Activated CD8-positive, alpha-beta memory T cell treated with anti-CD3 and anti-CD28 coated beads, Interleukin-2, amount 50 U/mL, for 4 hours (primary cell): ENCODE measurements around the gene CHST3.

Experiments
- DNase-seq: peaks from one replicate; pipeline ENCODE4 v3.0.0-alpha.2; 2020

CHST3 gene

DNA sequence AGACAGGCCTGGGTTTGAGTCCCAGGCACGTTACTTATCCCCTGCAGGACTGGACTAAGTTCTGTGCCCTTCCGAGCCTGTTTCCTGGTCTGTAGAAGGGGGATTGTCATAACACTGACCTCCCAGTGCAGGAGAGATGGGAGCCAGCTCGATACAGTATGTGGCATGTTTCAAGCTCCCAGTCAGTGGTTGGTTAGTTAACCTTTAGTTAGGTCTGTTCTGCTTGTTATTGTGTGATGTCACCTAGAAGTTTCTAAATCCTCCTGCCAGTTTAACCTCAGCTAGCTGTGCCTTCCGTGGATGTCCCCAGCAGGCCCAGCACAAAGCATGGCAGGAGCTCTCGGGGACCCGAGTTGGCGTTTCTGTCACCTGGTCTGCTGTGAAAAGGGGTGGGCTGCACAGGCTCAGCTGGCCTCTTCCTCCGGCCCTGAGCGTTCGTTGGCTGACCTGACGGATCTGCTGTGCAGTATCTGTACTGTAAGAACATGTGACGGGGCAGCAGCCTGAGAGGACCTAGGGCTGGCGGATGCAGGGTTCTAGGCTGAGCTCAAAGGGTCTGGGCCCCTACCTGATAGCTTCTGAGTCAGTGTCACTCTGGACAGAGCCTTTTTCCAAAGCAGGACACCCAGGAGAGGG, 71.2 kb downstream of the CHST3 start:
- no peak for DNase-seq

DNA sequence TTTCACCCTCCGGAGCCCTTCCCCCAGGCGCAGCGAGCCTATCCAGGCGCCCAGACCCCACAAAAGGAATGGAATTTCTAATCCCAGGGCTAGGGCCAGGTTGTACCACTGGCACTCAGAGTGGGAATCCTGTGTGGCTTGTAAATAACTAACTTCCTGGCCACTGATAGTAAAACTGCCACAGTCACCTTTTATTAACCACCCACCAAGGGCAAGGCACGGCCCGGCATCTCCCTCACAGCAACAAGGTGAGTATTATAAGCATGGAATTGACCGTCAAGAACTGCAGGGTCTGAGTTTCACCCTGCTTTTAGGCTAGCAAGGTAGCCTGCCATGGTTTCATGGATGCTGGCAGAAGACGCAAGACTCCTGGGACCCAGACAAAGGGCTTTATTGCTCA, 73.1 kb downstream of the CHST3 start:
- no peak for DNase-seq

DNA sequence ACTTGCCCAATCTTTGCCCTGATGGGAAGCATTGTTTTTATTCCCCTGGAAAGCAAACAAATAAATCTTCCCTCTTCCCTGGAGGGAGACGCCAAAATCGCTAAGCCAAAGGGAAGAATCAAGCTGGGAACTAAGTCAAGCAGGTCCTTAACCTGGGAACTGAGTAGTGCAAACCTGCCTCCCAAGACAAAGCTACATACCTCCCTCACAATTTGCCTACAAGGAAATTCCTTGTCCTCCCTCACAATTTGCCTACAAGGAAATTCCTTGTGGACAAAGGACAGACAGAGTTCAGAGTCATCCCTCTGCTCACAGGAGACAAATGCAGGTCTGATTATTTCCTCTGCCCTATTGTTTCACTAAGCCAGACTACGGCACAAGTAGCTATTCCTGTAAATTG, 73.6 kb downstream of the CHST3 start:
- no peak for DNase-seq

DNA sequence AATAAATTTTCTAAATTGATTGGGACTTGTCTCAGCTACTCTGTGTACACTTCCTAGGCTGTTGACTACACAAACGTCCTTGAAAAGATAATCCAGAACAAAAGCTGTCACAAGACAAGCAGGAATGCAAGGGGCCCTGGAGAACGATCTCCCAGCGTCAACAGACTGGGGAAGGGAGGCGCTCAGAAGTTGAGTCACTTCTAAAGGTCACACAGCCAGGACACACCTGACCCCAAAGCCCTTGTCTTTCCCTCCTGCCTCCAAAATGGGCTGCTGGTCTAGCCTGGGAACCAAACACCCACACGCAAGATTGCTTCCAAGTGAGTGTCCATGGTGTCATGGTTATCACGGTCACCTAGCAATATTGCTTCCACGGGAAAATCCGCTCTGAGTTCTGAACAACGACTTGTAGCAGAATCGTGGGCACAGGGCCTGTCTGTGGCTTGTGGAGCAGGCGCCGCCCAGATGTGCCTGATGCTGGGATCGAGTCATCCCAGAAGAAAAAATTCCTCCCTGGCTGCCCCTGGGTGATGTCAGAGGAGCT, 74.3 kb downstream of the CHST3 start:
- DNase-seq = no peak

DNA sequence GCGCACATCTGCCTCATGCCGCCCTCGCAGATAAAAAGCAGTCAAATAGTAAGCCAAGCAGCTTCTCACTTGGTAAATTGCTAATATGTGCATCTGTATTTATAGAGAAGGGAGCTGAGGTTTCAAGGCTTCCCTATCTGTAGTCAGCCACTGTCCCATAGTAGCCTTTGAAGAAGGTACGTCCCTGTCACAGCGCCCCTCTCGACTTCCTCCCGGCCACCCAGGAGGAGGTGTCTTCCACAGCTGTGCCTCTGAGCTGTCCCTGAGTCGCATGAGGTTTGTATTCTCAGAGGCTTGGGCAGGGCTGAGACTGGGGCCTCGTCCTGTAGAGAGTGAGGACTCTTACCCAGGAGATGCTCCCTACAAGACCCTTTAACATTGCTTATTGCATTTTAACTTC, 75.2 kb downstream of the CHST3 start:
- DNase-seq = no peak

DNA sequence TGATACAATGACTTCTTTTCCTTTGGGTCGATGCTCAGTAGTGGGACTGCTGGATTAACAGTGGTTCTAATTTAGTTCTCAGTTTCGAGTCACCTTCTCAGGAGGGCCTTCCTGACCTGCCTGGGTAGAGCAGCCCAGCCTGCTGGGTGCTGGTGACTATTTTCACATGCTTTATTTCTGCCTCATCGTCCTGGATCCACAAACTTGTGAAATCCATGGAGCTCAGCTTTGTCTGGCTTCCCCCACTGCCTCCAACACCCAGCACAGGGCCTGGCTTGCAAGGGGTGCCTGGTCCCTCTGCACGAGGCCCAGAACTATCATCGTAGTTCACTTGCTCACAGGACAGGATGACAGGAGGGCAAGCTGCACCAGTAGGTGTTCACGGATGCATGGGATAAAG, 77.3 kb downstream of the CHST3 start:
- DNase-seq = no peak

DNA sequence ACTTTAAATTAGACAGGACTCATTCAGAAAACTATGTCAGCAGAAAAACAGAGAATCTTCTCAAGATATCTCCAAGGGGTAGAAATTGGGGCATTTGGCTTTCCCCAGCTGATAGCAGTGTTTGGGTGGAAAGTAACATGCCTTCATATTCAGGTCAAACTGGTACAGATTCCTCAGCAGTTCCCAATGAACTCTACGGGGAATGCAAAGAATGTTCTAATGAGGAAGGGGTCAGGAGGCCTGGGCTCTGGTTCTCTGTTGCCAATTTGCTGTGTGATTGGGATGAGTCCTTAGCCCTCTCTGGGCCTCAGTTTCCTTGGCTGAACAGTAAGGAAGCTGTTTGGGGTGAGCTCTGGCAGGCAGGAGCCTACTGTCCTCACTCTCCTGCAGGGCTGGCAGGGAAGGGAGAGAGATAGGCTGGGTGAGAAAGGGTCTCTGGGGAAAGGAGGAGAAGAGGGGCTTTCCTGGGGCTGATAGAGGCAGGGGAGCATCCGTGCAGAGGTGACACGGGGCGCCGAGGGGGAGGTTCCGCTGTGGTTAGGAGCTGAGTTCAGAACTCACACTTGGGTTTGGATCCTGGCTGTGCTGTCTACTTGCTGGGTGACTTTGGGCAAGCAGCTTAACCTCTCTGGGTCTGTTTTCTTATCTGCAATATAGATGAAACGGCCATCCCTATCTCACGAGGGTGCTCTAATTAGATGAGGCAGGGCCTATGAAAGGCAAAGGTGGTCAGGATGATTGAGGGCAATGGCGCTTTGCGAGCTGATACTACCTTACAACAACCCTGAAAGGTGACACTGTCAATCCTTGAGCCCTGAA, 79.0 kb downstream of the CHST3 start:
- DNase-seq = no peak

DNA sequence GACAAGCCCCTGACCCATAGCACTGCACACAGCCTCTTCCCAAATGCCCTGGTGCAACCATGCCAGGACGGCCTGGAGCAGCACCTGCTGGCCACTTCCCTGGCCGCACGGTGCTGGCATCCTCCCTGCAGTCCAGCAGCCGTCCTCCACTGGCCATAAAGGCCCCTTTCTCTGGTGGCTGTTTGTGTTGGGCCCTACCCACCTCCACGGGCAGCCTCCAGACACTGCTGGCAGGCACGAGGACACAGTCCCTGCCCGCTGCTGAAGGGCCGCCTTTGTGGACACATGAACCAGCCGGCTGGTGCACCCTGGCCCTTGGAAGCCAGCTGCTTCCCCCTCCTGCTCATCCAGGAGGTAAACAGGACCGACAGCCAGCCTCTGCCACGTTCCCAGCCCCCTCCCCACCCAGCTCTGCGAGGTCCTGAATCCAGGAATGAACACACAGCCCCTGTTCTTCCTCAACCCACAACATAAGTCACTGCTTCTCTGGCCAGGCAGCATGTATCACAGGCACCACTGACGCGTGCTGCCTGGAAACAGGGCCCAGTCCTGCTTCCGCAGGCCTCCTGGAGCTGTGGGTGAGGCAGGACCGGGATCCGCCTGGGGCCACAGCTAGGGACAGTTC, 80.3 kb downstream of the CHST3 start:
- no peak for DNase-seq

DNA sequence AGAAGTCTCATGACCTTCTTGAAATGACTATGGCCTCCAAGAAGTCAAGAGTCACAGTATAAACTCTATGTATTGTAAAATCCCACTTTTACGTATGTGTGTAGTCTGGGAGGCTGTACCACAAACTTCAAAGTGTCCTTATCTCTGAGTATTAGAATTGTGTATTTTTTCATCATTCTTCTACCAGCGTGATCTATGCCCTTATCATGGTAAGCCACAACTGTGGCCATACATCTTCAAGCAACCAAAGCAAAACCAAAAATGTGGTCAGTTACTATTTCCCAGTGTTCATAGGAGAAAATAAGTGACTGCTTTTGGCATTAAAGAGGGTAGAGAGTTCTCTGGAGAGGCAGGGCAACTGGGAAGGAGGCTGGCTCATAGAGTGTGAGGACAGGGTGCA, 81.4 kb downstream of the CHST3 start:
- no peak for DNase-seq

DNA sequence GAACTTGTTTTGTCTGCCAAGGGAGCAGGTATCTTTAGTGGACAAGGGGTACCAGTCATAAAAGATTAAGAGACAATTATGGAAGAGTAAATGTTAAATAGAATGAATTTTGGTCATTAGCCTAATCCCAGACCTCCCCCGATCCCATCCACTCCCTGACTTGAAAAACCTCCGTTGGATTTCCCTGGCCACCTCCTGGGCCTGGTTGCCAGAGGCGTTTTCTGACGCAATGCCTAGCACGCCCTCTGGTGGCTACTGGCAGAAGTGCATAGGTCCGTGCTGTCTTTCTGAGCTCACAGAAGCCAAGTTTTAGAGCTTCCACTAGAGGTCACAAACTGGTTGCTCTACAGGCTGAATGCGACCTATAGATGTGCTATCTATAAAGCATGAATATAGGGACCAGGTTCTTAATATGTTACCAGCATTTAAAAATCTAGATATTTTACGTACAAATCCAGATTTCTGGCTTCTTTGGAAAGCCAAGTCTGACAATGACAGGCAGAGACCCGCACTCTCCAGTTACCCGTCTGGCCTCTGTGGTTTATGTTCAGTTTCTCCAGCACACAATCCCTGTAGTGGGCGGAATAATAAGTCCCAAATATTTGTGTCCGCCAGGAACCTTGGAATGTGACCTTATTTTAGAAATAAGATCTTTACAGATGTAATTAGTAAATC, 84.4 kb downstream of the CHST3 start:
- DNase-seq = peak; percentile 93

DNA sequence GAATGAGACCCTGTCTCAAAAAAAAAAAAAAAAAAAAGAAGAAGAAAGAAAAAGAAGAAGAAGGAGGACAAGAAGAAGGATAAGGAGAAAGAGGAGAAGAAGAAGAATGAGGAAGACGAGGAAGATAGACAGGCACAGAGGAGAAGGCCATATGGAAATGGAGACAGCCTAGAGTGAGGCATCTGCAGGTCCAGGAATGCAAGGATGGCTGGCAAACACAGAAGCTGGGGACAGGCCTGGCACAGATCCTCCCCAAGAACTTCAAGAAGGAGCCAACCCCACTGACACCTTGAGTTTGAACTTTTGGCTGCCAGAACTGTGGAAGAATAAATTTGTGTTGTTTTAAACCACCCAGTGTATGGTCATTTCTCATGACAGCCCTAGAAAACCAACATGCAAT, 85.3 kb downstream of the CHST3 start:
- no peak for DNase-seq

DNA sequence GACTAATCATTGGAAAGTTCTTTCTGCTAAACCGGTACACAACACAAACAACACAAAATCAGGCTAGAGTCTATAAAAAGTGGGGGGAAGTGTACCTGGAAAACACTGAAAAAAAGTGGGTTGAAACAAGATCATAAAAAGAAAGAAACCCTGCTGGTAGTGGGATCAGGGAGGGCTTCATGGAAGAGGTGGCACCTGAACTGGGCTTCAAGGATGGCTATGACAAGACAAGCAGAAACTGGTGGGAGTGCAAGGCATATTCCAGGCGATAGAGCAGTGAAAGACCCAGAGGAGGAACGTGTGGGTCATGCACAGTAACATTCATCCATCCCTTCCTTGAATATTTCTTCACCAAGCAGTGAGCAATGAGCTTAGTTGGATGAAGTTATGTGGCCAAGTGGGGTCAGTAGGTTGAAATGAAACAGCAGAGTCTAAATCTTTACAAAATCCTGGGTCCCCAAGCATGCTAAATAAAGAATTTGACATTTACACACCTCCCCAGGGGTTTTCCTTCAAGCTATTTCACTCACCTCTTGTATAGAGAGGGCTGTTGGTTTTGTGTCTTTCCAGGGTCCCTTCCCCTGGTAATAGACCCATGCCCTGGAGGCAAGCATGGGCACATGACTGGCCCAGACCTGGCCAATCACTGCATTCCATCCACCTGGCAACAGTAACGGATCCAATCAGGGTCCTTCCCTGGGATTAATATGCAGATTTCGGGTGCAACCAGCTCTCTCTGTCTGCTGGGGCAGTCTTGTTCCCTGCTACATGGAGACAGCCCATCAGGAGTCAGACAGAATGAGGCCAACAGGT, 86.0 kb downstream of the CHST3 start:
- DNase-seq = no peak

DNA sequence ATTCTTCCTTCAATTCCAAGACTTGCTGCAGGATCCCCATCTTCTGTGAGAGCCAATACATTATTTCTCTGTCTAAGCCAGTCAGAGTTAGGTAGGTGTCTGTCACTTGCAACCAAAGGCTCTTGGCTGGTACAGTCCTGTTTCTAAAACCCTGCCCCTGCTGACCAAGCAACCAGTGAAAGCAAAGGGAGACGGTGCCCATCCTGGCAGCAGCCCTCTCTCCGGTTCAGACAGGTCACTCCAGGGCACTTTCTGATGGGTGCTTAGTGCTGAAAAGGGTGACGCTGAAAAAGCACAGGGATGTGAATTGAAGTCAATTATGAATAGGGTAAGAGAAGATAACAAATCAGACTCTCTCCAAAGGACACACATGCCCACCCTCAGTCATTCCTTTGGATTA, 86.7 kb downstream of the CHST3 start:
- DNase-seq = no peak

DNA sequence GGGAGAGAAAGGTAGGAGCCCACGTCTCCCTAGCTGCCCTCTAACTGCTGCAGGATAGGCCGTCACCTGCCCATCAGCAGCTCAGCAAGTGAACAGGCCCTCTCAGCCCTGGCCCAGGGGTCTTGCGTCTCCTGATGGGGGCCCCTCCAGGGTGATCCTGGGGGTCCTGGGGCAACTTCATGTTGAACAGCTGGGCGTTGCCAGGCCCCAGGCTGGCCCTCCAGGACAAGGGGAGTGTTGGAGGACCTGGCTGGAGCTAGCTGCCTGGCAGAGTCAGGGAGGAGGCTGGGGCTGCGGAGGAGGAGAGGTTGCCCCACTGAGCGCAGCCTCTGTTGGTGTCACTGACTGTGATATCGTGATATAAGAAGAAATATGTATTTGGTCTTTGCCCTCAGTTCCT, 89.5 kb downstream of the CHST3 start:
- DNase-seq = no peak

DNA sequence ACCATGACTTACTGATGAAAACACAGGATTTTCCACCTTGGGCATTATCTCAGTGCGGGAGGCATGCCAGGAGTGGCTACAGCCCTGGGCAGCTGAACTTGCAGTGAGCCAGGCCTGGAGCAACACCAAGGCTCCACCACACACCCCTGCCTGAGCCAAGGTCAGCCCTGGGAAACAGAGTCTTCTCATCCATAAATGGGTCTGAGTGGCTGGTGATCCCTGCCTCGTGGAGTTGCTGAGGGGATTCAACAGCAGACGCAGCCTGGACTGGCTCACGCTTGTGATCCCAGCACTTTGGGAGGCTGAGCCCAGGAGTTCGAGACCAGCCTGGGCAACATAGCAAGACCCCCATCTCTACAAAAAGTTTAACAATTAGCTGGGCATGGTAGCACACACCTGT, 91.9 kb downstream of the CHST3 start:
- no peak for DNase-seq

DNA sequence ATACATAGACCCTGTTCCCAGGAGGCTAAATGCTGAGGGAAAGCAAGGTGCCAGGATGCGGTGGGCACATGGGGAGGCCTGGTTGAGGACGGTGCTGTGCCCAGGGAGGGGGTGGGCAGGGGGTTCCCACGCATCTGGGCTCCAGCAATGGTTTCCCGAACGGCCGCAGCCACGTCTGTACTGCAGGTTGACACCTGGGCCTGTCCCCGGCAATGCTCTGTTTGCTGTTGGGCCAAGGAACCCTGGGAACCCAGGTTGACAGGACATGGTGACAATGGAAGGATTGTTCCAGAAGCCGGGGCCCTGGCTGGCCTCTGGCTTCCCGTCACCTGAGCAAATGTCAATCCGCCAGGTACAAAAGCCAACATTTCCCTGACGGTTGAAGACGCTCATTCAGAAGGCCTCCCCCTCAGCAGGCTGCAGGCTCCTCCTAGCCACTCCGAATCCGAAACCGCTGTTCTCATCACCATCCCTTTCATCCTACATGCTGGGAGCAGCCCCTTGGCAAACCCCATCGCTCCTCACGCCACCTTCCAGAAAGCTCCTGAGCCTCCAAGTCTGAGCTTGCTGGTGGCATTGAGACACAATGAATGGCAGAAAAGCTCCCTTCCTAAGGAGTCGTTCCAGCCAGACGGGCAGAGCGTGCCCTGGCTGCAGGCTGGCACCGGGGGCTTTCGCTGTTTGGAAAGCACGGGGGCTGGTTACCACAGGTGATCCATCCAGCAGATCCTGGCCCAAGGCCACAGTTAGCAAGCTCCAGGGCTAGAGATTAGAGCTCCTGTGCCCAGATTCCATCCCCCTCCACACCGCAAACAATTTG, 92.9 kb downstream of the CHST3 start:
- DNase-seq = no peak

DNA sequence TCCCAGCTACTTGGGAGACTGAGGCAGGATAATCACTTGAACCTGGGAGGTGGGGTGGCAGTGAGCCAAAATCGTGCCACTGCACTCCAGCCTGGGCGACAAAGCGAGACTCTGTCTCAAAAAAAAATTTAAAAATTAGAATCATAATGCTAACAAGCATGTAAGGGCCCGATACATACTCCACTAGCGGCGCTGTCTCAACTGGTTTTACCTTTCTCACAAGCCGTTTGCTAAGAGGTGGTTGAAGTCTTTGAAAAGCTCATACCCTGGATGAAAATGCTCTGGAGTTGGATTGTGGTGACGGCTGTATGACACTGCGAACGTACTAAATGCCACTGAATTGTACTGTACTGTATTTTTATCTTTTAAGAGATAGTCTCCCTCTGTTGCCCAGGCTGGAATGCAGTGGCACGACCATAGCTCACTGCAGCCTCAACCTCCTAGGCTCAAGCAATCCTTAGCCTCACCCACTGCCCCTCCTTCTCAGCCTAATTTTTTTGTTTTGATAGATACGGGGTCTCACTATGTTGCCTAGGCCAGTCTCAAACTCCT, 94.2 kb downstream of the CHST3 start:
- no peak for DNase-seq

DNA sequence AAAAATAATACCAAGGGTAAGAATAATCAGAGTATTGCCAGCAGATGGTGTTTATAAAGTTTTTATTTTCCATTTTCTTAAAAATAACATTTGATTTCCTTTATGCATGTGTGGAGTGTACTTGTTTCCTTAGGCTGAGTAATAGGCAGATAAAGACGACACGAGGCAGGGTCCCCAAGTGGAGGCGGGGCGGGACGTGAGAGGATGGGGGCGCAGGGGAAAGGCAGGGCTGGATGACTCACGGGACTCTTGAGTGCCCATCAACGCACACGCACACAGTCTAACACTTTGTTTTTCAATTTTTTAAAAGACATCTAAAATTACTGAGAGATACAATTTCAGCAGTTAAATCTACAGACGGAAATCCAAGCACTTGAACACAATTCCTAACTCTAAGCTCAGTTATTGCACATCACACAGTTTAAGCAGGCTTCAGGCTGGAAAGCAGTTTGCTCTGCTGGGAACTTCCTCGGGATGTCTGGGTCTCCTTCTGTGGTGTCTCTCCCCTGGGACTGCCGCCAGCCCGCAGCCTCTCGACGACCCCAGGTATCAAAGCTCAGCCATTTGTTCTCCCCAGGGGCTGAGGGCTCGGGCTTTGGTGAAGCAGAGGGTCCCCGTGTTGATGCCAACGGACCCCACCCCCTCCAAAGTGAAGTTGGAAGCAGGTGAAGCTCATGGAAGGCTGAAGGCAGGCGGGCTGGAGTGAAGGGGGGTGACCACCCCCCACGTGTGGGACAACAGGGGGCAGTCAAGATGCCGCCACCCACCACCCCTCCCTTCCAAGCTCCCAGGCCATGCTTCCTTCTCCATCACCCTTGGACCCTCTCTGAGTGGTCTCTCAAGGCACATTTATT, 95.0 kb downstream of the CHST3 start:
- DNase-seq = peak; percentile 74

DNA sequence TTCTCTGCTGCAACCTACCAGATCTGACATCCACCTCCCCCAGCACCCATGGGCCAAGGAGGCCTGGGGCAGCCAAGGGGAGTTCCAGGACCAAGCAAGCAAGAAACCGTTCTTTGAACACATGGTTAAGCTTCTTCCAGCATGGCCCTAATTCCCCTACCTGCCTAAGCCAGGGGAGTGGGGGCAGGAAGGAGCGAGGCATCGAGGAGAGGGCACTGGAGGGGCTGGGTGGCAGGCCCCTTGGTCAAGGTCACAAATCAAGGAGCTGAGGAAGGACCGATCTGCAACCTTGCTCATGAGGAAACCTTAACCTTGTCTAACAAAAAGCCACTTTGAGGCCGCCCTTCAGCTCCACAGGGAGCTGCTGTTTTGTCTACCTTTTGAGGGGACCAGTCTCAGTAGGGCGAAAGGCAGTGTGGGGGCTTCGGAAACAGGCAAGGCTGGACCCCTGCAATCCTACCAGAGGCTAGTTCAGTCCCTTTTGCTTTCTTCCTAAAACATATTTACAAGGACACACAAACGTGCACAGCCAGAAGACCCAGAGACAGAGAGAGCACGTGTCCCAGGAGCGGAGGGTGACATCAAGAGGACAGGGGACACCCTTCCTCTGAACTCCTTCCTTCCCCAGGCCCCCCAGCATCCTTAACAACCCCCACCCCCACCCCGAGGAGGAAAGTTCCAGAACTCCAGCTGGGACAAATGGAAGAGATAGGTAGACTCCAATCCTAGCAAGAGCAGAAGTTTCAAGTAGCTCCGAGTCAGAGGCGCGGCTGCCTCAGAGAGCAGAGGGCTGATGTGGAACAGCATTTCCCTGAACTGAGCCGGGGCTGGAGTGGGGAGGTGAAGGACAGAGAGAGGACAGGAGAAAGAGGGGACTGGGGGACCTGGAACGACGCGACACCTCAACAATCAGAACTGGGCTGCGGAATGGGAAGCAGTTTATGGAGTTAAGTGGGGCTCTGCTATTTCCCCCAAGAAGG, 95.9 kb downstream of the CHST3 start:
- DNase-seq = no peak
